MM.1S (cell line): ENCODE data around the gene LDB1.

ENCODE experiments used
- CTCF ChIP-seq: fragments of 300-600 bp; sonication (generic); IDR thresholded peaks from 2 replicates; pipeline ENCODE4 v1.5.1; 2016; ENCODE audit warnings: antibody characterized with exemption, low read length, mixed read lengths
- EZH2 ChIP-seq: fragments of 300-600 bp; sonication (generic); optimal IDR thresholded peaks from 2 replicates; pipeline ENCODE3; 2017; ENCODE audit warnings: low read depth, mild to moderate bottlenecking, antibody characterized with exemption, low read length, mixed read lengths

GRCh38 chr10:102096449-102096848 is 23.7 kb downstream of the LDB1 start:
- TF ChIP-seq CTCF (no peak), EZH2 (no peak)
